Stomach smooth muscle (tissue), 2 donors: ENCODE measurements around the gene DNPEP.
A peak's percentile ranks its signal among the peaks of the same experiment; 100 is the strongest.

Experiments used
- H3K27ac ChIP-seq: one replicate; pipeline ENCODE4 v1.7.0; 2013; ENCODE audit warnings: mild to moderate bottlenecking, low read length, inconsistent platforms
- H3K27me3 ChIP-seq, 2 donors: one replicate each; pipeline ENCODE4 v1.7.0; 2013; ENCODE audit warnings: low read length in 2 of 2; ENCODE audit not compliant: insufficient read depth in 2 of 2, control insufficient read depth in 1 of 2
- H3K36me3 ChIP-seq, 2 donors: one replicate each; pipeline ENCODE4 v1.7.0; 2013; ENCODE audit warnings: low read length in 2 of 2; ENCODE audit not compliant: control insufficient read depth in 2 of 2, insufficient read depth in 2 of 2
- H3K4me1 ChIP-seq: one replicate; pipeline ENCODE4 v1.7.0; 2013; ENCODE audit warnings: low read length; ENCODE audit not compliant: control insufficient read depth, insufficient read depth
- H3K4me3 ChIP-seq, 2 donors: one replicate each; pipeline ENCODE4 v1.7.0; 2013; ENCODE audit warnings: low read length in 2 of 2
- H3K9ac ChIP-seq, 2 donors: one replicate each; pipeline ENCODE4 v1.7.0; 2013; ENCODE audit warnings: low read length in 2 of 2, mild to moderate bottlenecking in 1 of 2
- H3K9me3 ChIP-seq, 2 donors: one replicate each; pipeline ENCODE4 v1.7.0; 2013; ENCODE audit warnings: low read length in 2 of 2; ENCODE audit not compliant: control insufficient read depth in 2 of 2
- donor health status: healthy.
- donor health status: Pancreatic carcinoma.

Gene DNPEP

GRCh38 chr2:219387306-219388120 lies at the start of gene DNPEP:
TSS of gene DNPEP (minus strand) at chr2:219387912. CDS start at chr2:219387794, 118 bp downstream.
- Histone ChIP-seq H3K4me3 (peak within 1 kb of the TSS; percentile 78 to 86), H3K4me1 (peaks cover 35% of the 10 kb centered on the region), H3K36me3 (peaks cover 24 to 31% of the 10 kb centered on the region in 2 donors), H3K27me3 (no peaks in the 10 kb centered on the region), H3K9ac (peak within 1 kb of the TSS; percentile 87 to 94), H3K27ac (peak within 1 kb of the TSS; percentile 86), H3K9me3 (no peaks in the 10 kb centered on the region)

GRCh38 chr2:219437141-219437540 lies 49.4 kb upstream of the DNPEP start:
- H3K27ac ChIP-seq: peak overlapping the region; percentile 98
- no peaks in the 10 kb centered on the region for H3K9me3 ChIP-seq
- H3K4me1 ChIP-seq: peaks cover 73% of the 10 kb centered on the region
- no peaks in the 10 kb centered on the region for H3K36me3 ChIP-seq
- H3K4me3 ChIP-seq: peak overlapping the region in 1 of 2 donors; percentile 40
- H3K9ac ChIP-seq: peak overlapping the region; percentile 62 to 87
- peaks cover 0 to 4% of the 10 kb centered on the region in 2 donors for H3K27me3 ChIP-seq

- H3K4me1 ChIP-seq: peaks cover 72% of the 10 kb centered on the region
- H3K36me3 ChIP-seq: no peaks in the 10 kb centered on the region
- H3K9ac ChIP-seq: peak overlapping the region; percentile 62 to 87
- peaks cover 0 to 4% of the 10 kb centered on the region in 2 donors for H3K27me3 ChIP-seq
- peak overlapping the region; percentile 98 for H3K27ac ChIP-seq
- H3K4me3 ChIP-seq: peak overlapping the region in 1 of 2 donors; percentile 40
- H3K9me3 ChIP-seq: no peaks in the 10 kb centered on the region
Measured at GRCh38 chr2:219436491-219436890, 48.8 kb upstream of the DNPEP start.

- Histone ChIP-seq H3K9ac (peak overlapping the region; percentile 74 to 87), H3K36me3 (no peaks in the 10 kb centered on the region), H3K9me3 (no peaks in the 10 kb centered on the region), H3K4me3 (peak overlapping the region; percentile 38 to 68), H3K27ac (peak overlapping the region; percentile 98), H3K27me3 (peaks cover 0 to 4% of the 10 kb centered on the region in 2 donors), H3K4me1 (peaks cover 69% of the 10 kb centered on the region)
Measured at GRCh38 chr2:219435701-219436100, 48.0 kb upstream of the DNPEP start.

- Histone ChIP-seq H3K27ac (peak within 1 kb of the TSS; percentile 98), H3K36me3 (no peaks in the 10 kb centered on the region), H3K27me3 (peaks cover 0 to 4% of the 10 kb centered on the region in 2 donors), H3K9me3 (no peaks in the 10 kb centered on the region), H3K4me3 (peak within 1 kb of the TSS; percentile 68), H3K4me1 (peaks cover 70% of the 10 kb centered on the region), H3K9ac (peak within 1 kb of the TSS; percentile 82 to 87)
Measured at GRCh38 chr2:219434718-219435525, 47.2 kb upstream of the DNPEP start, which contains the start of gene SPEG. TSS of gene SPEG (plus strand) at chr2:219434843. CDS start at chr2:219434978, 135 bp downstream.

- no peaks in the 10 kb centered on the region for H3K9me3 ChIP-seq
- no peaks in the 10 kb centered on the region for H3K36me3 ChIP-seq
- H3K4me3 ChIP-seq: peak overlapping the region; percentile 68
- peaks cover 69% of the 10 kb centered on the region for H3K4me1 ChIP-seq
- peak overlapping the region; percentile 82 to 87 for H3K9ac ChIP-seq
- H3K27me3 ChIP-seq: peaks cover 0 to 4% of the 10 kb centered on the region in 2 donors
- H3K27ac ChIP-seq: peak overlapping the region; percentile 98
Measured at GRCh38 chr2:219434468-219434717, 46.7 kb upstream of the DNPEP start.

GRCh38 chr2:219433666-219434467 lies 46.2 kb upstream of the DNPEP start:
- peak overlapping the region; percentile 82 to 87 for H3K9ac ChIP-seq
- no peaks in the 10 kb centered on the region for H3K9me3 ChIP-seq
- H3K27me3 ChIP-seq: peaks cover 0 to 4% of the 10 kb centered on the region in 2 donors
- H3K4me1 ChIP-seq: peaks cover 66% of the 10 kb centered on the region
- H3K36me3 ChIP-seq: no peaks in the 10 kb centered on the region
- H3K27ac ChIP-seq: peak overlapping the region; percentile 98
- peak overlapping the region; percentile 68 for H3K4me3 ChIP-seq

GRCh38 chr2:219430633-219431615 lies 43.2 kb upstream of the DNPEP start:
- H3K27me3 ChIP-seq: peaks cover 0 to 2% of the 10 kb centered on the region in 2 donors
- peaks cover 4 to 6% of the 10 kb centered on the region in 2 donors for H3K36me3 ChIP-seq
- H3K4me3 ChIP-seq: no peak overlapping the region
- H3K9ac ChIP-seq: peak overlapping the region; percentile 24 to 55
- H3K4me1 ChIP-seq: peaks cover 41% of the 10 kb centered on the region
- H3K9me3 ChIP-seq: no peaks in the 10 kb centered on the region
- peak overlapping the region; percentile 73 for H3K27ac ChIP-seq

GRCh38 chr2:219429958-219430606 lies 42.4 kb upstream of the DNPEP start:
- Histone ChIP-seq H3K27me3 (no peaks in the 10 kb centered on the region), H3K9ac (peak overlapping the region; percentile 24 to 55), H3K27ac (peak overlapping the region; percentile 73), H3K4me3 (no peak overlapping the region), H3K4me1 (peaks cover 41% of the 10 kb centered on the region), H3K36me3 (peaks cover 12 to 15% of the 10 kb centered on the region in 2 donors), H3K9me3 (no peaks in the 10 kb centered on the region)
